NCI-H2107 (cell line): Measurements from ENCODE around the gene MYOM1.
"Not testable (repeated sequence)": the region's sequence is repeated elsewhere in the genome, so short reads cannot be mapped to it uniquely, and the experiment has no call there.

Experiments used
- DNase-seq: peaks from one replicate; lab custom pipeline; 2025; lab: John Stamatoyannopoulos, UW

The MYOM1 gene

DNA sequence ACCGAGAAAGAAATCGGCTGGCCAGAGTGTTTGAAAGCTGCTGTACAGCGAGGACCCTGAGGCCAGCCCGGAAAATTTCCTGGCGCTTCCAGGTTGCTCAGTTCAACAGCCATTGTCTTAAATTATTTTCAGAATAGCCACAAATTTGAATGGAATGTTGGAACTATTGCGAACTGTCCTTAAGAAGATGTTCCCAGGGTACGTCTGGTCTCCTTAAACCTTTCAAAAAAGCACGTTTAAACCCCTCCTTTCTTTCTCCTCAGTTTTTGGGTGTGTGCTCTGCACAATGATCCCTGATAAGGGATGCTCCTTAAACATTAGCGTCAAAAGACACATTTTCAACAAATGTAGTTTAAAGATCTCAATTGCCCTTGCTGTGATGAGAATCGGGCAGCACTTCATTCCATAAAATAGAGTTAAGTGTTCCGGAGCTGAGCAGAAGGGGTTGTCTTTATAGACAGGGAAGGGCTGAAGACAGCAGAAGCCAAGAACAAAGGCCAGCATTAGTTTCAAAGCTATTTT lies 192.3 kb downstream of the MYOM1 start:
- DNase-seq, result no peak

DNA sequence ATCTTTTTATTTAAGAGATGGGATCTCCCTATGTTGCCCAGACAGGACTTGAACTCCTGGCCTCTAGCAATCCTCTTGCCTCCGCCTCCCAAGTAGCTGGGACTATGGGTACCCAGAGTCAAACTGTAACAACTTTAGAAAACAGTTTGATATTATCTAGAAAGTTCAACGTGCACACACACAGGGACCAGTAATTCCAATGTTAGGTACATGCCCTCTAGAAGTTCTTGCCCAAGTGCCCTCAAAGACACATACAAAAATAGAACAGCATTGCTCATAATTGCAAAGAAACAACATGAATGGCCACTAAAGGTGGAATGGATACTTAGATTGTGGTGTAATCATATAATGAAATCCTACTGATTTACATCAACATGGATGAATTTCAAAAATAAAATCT lies 194.2 kb downstream of the MYOM1 start:
- no peak for DNase-seq

DNA sequence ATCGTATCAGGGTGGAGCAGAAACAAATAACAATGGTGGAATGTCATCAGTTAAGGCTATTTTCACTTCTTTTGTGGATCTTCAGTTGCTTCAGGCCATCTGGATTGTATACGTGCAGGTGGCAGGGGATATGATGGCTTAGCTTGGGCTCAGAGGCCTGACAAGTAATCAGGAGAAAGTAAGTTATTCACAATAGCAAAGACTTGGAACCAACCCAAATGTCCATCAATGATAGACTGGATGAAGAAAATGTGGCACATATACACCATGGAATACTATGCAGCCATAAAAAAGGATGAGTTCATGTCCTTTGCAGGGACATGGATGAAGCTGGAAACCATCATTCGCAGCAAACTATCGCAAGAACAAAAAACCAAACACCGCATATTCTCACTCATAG lies 196.2 kb downstream of the MYOM1 start:
- DNase-seq, result not testable (repeated sequence)
